ENCODE results near the gene CFAP99.

- TF ChIP-seq REST (IDR thresholded peaks at IDR 0.05; ENCODE audit: insufficient read depth in 1 of 2, low read depth in 2 of 2, low read length in 2 of 2) = no peak
- no peak for TF ChIP-seq POLR2AphosphoS5 (IDR thresholded peaks at IDR 0.05; ENCODE audit: low read depth, low read length)
- no peak for TF ChIP-seq TAF1 (IDR thresholded peaks at IDR 0.05; ENCODE audit: borderline replicate concordance, insufficient read depth, low read length)
- TF ChIP-seq FOXP2 (optimal IDR thresholded peaks at IDR 0.05; ENCODE audit: borderline replicate concordance, extremely low read depth, extremely low read length, insufficient read depth) = no peak
Observed at GRCh38 chr4:2427383-2428334, 8.9 kb downstream of the CFAP99 start.
